HG02759 (cell line): ENCODE results near the gene NAV2.

Experiments used
- ATAC-seq: cut with Tn5 transposase; IDR thresholded peaks from one replicate; pipeline ENCODE4 v1.9.1; 2021; ENCODE audit warnings: mild to moderate bottlenecking, moderate library complexity; ENCODE audit not compliant: unreplicated experiment

The NAV2 gene

DNA sequence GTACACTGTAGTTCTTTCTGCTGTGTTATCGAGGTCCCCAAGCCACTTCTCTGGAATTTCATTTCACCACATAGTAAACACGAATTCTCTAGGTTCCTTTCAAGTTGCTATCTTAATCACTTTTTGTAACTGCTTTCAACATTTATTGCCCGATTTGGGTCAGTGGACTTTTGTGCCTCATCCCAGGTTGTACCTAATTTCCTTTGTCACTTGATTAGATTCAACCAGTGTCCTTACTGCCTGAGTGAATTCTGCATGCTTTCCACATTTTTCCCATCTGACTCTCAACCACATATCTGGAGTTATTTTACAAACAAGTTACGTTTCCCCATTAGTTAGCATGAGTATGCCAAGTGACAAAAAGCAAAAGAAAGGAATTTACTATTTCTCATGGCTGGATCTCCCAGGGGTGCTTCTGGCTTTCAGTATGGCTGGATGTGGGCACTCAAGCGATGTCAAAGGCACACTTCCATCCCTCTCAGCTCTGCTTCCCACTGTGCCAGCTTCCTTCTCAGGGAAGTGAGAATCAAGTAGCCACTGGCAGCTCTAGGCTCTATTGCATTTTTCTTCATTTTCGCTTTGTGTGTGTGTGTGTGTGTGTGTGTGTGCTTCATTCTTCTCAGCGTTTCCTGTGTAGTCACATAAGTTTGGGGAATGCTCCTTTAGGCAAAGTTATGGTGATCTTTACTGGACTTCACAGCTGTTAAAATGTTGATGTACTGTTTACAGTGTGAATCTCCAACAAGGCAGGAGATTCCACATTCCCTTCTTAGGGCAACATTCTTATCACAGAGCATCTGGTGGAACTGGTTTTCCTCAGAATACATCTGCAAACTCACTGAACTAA, 318.7 kb downstream of the NAV2 start:
- no peak for ATAC-seq

DNA sequence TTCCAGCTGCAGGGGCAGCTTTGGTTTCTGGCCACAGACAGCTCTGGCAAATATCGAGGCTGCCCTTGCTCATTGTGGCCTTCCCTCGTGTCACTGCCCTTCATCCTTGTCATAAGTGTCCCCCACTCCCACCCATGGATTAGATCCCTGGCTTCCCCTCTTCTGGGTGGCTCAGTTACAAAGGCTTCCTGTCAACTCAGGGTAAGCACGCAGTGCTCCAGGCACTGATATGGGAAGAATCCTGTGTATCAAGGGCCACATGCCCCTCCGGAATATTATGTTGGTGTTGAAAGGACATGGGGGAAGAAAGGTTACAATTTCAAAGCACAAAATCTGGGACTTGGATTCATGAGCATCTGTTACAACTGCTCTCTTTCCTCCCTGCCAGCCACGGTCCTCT, 319.5 kb downstream of the NAV2 start:
- ATAC-seq: no peak

DNA sequence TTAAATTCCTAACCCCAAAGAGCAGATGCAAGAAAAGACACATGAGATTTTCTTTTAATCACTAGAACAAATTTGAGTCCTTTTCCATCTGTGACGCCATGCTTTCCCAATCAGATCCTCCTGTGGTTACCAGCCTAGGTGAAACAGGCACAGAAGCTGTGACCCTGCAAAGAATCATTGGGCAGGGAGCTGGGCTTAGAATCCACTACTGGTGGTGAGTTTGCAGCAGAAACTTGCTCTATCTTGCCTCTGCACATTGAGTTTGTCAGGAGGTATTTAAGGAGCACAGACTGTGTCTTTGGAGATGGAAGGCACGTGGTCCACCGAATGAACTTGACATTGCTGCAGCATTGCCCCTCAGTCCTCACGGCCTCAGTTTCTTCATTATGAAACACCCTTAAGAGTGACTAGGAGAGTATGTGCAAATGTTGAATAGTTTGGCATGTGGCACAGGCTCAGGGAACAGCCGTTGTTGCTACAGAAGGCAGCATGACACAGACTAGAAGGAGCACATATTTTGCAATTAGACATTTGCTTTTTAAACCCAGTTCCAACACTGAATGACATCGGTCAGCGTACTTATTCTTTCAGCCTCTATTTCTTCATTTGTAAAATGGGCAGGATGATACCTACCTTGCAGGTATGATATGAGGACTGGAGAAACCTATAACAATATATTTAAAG, 320.1 kb downstream of the NAV2 start:
- ATAC-seq: no peak

DNA sequence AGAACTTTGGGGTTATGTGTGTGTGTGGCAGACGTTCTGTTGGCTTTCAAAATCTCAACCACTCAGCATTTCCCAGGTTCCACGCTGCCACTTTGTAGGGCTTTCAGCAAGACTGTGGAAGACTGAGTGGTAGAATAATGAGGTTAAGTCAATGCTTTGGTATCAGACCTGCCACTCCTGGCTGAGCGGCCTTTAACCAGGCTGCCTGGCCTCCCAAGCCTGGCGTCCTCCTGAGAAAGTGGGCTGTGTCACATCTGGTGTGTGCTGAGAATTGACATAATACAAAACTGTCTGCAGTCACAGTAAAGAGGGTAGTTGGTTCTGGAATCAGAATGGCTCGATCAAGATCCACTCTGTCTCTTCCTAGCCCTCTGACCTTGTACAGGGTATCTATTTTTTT, 321.2 kb downstream of the NAV2 start:
- ATAC-seq: no peak

DNA sequence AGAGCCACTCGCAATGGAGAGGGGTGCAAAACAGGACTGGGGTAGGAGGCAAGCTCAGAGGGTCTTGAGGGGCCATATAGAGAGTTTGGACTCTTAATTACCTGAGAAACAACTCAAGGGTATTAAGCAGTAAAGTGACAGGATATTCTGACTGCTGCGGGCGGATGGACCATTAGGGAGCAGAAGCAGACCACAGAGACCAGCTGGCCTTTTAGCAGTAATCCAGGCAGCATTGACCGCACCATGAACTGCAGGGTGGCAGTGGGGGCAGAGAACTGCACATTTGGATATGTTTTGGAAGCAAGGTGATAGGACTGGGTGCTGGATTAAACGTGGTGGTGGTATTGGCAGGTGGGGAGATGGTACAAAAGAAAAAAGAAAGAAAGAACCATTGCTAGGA, 322.3 kb downstream of the NAV2 start:
- ATAC-seq: no peak

DNA sequence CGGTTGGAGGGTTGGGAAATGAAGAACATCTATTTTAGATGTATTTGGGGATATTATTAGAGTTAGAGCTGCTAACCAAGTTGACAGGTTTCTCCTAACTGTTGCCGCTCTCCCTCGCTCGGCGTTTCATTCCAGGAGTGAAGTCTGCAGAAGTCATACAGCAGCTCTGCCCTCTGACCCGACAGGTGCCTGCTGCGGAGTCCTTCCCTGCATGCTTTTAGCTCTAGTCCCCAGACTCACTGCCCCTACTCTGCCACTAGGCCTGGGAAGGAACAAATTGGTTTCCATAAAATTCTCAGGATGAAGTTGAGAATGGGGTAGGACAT, 322.7 kb downstream of the NAV2 start:
- no peak for ATAC-seq

DNA sequence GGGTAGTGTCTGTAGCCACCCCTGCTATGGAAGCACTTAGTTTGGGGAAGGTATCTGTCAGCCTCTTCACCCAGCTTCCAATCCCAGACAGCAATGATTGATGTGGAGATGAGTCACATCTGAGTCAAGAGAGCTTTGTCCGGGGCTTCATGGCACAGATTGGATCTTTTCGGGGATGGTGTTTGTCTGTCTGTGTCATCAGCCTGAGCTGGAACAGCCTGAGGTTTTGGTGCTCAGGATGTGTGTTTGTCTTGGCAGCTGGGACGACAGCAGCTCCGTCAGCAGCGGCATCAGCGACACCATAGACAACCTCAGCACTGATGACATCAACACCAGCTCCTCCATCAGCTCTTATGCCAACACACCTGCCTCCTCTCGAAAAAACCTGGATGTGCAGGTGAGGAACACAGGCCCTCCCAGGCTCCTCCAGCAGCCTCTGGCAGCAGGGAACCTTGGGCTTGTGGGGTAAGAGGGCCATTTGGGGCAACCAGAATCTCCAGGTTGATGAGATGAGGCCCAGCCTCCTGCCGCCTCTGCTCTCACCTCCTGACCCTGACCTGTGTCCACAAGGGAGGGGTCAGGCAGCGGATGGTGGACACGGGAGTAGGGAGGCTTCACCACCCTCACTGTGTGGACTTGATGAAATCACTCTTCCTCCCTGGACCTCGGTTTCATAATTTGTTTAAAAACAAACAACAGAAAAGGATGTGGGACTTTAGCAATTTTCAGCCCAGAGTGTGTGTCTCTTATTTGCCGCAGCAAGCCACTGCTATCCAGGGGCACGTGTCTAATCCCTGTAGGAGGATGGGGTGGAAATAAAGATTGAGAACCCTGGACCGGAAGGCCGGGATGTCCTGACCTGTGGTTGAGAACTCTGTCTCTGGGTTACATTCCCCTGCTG, 323.3 kb downstream of the NAV2 start:
- ATAC-seq: no peak

DNA sequence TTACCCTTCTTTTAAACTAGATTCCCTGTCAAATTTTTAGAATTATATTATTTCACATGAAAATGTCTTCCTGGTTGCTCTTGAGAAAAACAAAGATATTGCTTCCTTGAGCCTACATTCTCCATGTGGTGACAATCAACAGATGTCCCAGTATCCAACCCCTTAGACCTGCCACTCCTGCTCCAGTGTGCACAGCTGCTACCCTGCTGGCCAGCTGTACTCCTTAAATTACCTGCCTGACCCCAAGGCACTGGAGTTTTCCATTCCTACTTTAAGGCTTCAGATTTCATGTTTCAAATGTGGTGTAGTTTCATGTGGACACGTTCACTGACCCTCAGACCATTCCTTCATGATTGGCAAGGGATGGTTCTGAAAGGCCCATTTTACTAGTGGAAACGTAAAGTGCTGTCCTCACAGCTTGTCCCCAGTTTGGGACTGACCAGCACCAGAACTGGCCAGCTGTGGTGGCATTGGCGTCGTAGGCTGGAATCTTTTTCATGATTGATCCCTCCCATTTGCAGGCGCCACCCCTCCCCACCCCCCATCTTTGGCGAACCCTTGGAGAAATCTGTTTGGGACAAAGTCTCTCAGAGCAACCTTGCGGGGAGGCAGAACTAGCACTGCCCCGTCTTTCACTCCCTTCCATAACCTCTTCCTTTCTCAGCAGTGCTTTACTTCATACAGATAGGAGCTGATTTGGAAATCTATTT, 324.1 kb downstream of the NAV2 start:
- no peak for ATAC-seq

DNA sequence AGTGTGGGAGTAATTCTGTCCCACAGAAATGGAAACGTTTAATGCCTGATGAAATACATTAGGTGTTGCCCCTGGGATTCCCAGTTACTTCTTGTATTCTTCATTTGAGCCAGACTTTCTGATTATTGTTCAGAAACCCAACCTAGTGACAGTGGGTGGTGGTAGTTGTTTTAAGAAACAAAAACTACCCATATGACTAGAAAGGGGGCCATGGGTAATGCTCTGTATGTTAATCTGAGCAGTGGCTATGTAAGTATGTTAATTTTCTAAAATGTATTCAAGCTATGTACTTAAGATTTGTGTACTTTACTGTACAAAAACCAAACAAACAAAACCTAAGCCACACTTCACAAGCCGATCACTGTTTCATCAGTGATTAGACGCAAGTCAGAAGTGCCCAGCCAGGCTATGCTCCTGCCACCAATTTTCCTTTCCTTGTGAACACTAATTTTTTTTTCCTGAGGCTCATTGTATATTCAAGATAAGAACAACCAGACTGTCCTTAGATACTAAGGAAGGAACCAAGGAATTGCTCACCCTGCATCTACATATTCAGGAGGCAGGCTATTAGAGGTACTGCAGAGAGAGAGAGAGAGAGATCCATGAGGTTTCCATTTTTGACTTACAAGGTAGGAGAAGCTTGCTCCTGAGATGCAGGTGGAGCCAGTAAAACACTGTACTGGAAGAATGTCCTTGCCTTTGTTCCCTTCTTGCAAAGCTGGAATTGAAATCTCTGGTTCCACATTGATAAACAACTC, 324.9 kb downstream of the NAV2 start:
- ATAC-seq: peak; percentile 81

DNA sequence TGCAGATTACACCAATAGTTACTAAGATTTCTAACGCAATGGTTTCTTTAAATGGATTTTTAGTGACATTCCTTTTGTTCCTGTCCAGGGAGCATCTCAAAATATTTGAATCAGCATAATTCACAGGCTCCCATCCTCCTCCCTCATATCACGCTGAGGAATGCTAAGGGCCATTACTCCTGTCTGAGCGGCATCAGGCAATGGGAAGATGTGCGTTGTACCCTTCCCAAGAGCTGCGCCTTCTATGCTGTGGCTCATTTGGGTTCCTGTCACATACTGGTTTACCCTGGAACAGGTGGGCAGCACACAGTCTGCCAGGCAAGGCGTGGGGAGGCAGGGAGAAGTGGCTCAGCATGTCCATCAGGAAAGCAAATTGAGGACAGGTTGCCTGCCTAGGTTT, 325.8 kb downstream of the NAV2 start:
- no peak for ATAC-seq

DNA sequence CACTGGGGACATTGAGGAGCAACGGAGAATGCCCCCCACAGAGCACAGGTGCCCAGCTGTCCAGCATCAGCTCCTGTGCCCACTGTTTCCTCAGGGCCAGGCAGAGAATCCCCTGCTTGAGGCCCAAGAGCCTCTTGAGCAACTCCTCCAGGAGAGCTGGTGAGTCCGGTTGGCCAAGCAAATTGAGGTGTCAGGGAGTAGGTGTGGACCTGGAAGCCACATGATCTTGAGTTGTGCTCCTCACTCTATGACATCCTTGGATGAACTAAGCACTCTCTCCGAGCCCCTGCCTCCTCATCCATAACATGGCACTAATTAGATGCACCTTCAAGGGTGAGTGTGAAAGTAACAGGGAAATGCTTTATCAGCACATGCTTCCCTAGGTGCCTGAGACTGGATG, 326.3 kb downstream of the NAV2 start:
- ATAC-seq: no peak

DNA sequence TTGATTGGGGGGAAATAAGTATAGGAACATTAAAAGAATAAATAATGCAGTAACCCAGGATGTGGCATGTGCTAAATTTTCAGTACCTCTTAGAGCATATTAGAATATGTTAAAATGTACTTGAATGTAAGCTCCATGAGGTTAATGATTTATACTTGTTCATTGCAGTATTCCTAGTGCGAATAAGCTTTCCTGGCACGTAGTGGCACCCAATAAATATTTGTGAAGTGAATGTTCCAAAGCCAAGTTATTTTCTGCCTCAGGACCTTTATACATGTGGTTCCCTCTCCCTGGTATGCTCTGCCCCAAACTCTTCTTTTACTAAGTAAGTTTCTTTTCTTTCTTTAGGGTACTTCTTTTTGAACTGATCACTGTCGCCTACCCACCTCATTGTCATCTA, 328.9 kb downstream of the NAV2 start:
- ATAC-seq: no peak

DNA sequence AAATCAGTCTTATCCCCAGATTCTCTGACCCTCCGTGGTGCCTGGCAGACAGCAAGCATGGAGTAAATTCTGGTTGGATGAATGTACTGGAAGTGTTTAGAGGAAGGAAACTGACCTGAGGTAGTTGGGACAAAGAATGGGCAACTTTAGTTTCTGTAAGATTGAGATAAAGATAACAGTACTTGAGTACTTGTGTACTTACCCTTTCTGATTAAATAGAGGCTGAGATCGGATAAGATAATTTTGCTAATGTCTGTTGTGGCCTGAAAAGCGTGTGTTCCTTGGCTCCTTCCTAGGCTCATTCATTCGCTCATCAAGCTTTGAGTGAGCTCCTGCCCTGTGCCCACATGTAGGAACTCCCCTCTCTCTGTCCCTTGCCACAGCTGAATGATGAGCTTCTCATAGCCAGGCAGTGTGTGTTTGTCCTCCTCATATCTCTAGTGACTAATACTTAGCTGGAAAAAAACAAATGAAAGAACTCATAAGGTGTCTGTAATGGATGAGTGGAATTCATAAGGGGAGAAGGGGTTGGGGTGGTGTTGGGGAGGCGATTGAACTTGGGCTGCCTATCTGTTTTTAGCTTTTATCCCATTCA, 329.5 kb downstream of the NAV2 start:
- ATAC-seq: no peak

DNA sequence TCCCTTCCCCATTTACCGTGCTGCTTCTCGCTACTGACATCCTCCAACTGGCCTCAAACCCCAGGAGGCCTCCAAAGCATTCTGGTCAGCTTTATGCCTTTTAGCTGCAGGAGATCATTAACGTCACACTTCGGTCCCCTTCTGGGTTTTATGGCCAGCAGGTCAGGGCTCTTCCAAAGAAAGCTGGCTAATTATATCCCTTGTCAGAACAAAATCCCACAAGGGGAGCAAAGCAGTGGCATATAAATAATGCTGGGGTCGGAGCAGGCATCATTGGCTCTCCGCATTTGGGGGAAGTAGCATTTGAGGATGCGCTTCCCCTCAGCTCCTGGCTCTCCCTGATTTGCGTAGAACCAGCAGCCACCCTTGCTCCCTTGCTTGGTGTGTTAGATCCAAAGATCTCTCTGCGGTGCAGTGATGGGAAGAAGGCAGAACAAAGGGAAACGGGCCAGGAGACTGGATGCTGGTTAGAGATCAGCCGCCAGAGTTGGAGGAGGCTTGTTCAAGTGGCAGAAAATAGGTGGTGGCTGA, 330.2 kb downstream of the NAV2 start:
- no peak for ATAC-seq

DNA sequence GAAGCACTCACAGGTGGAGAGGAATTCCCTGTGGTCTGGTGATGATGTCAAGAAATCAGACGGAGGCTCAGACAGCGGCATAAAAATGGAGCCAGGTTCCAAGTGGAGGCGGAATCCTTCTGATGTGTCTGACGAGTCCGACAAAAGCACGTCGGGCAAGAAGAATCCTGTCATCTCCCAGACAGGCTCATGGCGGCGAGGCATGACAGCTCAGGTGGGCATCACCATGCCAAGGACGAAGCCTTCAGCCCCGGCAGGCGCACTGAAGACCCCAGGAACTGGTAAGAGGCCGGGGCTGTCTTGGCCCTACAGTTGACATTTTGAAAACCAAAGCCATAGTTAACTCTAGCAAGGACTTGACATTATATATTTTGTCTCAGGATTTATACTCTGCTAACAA, 331.4 kb downstream of the NAV2 start:
- ATAC-seq: no peak

DNA sequence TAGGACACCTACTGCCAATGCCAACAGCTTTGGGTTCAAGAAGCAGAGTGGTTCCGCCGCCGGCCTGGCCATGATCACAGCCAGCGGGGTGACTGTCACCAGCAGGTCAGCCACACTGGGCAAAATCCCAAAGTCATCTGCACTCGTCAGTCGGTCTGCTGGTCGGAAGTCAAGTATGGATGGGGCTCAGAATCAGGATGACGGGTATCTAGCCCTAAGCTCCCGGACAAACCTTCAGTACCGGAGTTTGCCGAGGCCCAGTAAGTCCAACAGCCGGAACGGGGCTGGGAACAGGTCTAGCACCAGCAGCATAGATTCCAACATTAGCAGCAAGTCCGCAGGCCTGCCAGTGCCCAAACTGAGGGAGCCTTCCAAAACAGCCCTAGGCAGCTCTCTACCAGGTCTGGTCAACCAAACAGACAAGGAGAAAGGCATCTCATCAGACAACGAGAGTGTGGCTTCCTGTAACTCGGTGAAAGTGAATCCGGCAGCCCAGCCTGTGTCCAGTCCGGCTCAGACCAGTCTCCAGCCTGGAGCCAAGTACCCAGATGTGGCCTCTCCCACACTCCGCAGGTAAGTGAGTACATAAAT, 332.6 kb downstream of the NAV2 start:
- ATAC-seq: no peak

DNA sequence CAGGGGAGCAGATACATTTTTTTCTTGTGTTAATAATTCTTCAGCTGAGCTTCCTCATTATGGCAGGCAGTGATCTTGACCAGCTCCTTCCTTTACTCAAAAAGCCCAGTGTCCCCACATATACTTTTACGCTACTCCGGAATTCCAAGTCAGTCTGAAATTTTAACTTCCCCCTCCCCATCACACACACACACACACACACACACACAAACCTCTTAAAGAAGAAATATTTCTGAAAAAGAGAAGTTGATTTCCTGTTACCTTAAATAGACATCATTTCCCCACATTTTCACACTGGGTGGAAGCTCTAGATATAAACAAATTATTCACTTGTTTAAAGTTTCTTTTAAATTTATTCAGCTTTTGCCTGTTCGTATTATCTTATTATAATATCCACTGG, 333.8 kb downstream of the NAV2 start:
- no peak for ATAC-seq

DNA sequence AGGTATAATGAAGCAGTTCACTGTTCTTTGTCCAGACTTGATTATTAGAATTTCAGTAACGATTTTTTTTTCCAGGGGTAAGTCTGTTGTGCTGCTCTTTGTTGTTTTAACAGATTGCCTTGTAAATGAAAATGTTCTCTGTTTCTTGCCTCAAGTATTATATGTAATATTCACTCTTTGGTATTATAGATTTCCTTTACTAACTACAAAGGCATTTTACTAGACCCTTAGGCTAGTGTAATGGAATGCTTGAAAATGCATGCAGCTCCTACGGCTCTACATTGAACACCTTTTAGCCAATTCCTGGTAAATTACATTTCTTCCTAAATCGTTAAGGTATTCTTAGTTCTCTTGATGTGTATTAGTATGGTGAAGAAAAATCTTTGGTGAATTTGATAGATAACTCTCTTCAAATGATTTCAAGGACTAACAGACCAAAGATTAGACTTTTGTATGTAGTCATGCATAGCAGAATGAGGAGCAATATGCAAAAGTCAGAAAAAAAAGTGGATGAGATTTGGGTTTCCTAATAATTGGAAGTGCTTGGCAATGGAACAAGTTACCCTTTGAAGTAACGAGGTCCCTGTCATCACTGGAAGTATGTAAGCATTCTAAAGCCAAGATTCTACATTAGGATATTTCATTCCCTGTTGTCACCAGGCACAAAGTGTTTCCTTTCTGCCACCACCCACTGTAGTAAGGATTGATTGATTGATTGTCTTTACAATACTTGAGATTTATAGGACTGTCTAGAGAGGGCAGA, 334.6 kb downstream of the NAV2 start:
- no peak for ATAC-seq

DNA sequence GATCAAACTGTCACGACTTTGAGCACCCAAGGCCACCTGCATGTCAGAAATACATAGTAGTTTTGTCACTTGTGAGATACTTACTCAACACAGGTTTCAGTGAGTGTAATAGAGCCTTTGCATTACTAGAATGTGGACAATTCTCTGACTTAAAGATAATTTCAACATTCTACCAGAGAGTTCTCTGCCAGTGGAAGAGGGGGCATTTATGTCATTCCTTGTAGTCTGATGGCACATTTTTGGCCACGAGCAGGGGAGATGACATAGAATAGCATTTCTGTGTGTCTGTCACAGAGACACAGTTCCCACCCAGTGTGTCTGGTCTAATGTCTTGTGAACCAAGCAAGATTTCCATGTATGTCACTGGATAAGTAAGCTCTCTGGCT, 335.1 kb downstream of the NAV2 start:
- ATAC-seq: no peak
